Fibroblast of the aortic adventitia (primary cell): ENCODE data around the gene NNT. TPM values are rescaled to one million over a fixed set of nuclear protein-coding genes. Genes with fewer than 3 reads are reported as not detected.
"Not testable (repeated sequence)": the region's sequence is repeated elsewhere in the genome, so short reads cannot be mapped to it uniquely, and the experiment has no call there.

Source experiments
- DNase-seq: peaks from one replicate; pipeline ENCODE4 v3.0.0-alpha.2; 2010; ENCODE audit warnings: low read depth
- H3K4me3 ChIP-seq: 2 replicates; pipeline ENCODE4 v1.5.1; 2011; ENCODE audit warnings: low read depth, mild to moderate bottlenecking, control low read depth, low read length, moderate library complexity
- total RNA-seq: library from RNA; depleted of rRNA; stranded (reverse); fragments of >200 nt; gene quantifications from 2 replicates; pipeline ENCODE4 v1.2.3, GENCODE V29; 2012; ENCODE audit warnings: low replicate concordance
- TF ChIP-seq, protein P1 (sequence below): IDR thresholded peaks from 2 replicates; pipeline ENCODE4 v1.5.1; 2011; ENCODE audit warnings: mild to moderate bottlenecking, low read length, control low read depth, inconsistent platforms; ENCODE audit not compliant: insufficient read depth

The NNT gene
- total RNA-seq: 54.2 and 80.3 TPM in 2 replicates

DNA sequence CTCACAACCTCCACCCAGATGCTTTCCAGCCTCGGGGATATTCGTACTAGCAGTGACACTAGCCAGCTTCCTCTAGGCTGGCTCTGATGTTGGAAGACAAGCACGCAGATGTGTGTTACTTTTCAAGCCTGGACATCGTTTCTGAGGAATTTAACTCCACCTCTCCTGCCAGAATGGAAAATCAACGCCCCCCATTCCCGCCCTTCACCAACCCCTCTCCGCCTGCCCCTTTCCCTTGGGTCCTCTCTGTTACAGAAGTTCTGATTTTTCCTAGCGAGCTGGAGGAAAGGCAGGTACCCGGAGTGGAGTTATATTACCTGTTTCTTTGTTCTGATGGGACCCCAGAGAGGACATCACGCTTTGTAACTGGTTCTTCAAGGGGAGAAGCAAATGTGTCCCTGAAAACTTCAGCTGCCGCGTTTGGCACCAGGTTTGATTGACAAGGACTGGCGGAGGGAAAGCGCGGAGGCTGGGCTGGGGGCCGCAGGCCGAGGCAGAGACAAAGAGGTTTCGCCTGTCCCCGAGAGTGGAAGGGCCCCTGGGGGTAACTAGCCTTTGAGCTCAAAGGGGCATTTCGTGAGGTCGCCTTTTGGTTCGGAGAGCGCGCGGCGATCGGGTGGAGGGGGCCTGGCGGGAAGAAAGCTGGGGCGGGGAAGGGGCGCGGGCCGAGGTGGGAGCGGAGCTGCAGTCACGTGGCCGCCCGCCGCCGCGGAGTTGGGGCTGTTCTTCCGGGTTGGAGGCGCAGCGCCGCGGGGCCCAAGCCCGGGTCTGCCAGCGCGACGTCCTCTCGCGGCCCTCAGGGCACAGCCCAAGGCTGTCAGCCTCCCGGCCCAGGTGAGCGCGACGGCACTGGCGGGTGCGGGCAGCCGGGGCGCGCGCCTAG lies at the start of gene NNT:
Gene NNT (plus strand): TSS at position 720 of the 883 bp plus-strand sequence. CDS start 6,016 bp downstream, outside the sequence.
- DNase-seq: peak; percentile 69
- peak within 1 kb of the TSS; percentile 87 for H3K4me3 ChIP-seq
- TF ChIP-seq, protein P1, sequence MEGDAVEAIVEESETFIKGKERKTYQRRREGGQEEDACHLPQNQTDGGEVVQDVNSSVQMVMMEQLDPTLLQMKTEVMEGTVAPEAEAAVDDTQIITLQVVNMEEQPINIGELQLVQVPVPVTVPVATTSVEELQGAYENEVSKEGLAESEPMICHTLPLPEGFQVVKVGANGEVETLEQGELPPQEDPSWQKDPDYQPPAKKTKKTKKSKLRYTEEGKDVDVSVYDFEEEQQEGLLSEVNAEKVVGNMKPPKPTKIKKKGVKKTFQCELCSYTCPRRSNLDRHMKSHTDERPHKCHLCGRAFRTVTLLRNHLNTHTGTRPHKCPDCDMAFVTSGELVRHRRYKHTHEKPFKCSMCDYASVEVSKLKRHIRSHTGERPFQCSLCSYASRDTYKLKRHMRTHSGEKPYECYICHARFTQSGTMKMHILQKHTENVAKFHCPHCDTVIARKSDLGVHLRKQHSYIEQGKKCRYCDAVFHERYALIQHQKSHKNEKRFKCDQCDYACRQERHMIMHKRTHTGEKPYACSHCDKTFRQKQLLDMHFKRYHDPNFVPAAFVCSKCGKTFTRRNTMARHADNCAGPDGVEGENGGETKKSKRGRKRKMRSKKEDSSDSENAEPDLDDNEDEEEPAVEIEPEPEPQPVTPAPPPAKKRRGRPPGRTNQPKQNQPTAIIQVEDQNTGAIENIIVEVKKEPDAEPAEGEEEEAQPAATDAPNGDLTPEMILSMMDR: no peak

DNA sequence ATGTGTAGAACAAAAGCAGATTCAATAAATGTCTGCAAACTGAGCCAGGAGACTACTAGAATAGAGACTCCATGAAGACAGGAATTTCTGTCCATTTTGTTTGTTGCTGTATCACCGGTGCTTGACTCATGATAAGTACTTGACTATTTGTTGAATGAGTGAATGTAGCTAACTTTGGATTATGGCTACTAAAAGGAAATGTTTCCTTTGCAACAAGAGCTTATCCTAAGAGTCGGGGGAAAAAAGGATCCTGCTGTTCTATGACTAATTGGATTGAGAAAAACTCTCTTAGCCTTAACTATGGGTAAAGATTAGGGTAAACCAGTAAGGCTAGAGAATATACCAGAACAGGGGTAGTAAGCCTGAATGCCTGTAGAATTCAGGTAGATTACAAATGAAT lies 49.6 kb upstream of the NNT start:
- H3K4me3 ChIP-seq: no peak overlapping the region
- peak; percentile 9 for DNase-seq
- TF ChIP-seq, protein P1: no peak

DNA sequence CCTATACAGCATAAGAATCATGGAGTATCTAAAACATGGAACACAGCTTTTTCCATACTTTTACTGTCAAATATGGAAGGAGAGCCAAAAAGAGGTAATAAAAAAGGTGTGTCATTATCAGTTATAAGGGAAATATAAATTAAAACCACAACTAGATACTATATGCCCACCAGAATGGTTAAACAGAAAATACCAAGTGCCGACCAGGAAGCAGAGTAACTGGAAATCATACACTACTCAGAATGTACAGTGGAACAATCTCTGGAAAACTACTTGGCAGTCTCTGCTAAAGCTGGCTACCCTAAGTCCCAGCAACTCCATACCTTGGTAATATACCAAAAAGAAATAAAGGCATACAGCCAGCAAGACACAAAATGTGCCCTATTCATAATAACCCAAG lies 48.5 kb upstream of the NNT start:
- DNase-seq: no peak
- TF ChIP-seq, protein P1: no peak
- H3K4me3 ChIP-seq: peak overlapping the region; percentile 5

DNA sequence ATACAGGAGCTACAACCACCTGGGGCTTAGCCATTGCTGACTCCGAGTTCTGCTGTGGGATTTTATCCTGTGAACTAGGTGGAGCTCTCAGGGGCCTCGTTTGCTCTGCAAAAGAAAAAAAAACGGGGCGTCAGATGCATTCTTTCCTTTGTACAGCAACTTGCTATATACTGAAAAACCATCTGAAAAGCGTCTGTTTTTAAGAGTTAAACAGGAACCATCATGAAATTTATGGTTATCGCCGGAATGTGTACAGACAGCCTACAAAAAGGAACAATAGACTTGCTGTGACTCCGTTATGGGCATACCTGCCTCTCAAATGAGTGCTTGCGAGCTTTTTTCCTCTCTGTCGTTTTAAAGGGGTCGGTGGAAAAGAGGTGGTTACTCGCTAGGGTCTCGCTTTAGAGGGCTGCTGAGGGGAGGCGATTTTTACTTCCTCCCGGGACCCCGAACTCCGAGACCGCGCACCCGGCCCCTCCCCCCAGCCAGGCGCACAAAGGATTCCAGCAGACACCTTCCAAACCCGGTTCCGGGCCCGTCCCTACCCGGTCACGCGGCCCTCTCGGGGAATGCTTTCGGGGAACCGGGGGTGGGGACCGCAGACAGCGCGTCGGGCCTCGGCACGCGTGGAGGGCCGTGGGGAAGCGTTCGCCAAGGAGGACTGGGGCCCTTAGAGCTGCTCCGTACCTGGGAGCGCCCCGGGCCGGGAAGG lies 46.9 kb upstream of the NNT start:
- peak; percentile 37 for DNase-seq
- TF ChIP-seq, protein P1: no peak

DNA sequence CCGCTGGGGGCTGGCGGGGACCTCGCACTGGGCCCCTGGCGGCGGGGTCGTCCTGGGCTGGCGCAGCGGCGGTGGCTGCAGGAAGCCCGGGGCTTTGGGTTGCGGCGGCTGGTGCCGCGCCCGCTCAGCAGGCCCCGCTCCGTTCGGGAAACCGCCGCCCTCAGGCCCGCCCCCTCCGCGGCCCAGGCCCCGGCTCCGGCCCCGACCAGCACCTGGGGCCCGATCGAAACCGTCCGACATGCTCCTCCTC lies 46.4 kb upstream of the NNT start:
- DNase-seq: not testable (repeated sequence)

More for the DNA sequence above, 46.9 kb upstream of the NNT start:
- H3K4me3 ChIP-seq: peak overlapping the region; percentile 86

DNA sequence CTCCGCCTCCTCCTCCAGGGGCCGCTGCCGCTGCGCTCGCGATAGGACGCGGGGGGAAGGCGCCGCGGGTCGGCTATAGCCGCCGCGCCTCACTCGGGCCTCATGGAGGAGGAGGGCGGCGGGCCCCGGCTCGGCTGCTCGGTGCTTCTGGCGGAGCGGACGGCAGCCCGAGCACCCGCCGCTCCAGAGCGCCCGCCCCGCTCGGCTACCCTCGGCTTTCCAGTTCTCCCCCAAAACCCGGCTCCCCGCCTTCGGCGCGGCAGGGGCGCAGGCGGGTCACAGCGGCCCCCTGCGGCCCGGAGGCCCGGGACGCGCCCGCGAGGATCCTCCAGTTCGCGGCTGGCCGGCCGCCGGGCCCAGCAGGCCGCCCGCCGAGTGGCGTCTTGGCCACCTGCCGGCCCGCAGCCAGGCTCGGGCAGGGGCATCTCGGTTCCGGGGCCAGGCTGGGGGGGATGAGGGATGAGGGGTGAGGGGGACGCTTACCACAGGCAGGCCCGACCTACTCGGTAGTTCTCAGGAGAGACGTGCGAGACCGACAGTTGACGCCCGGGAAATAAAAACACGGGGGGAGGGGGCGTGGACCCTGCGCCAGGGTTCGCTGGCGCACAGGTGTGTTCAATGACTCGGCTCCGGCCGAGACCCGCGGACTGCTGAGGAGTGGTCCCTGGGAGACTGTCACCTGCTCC lies 46.0 kb upstream of the NNT start, which contains the start of gene PAIP1:
Gene PAIP1 (minus strand): TSS at position 221 of the 686 bp plus-strand sequence. CDS start 231 bp downstream, outside the sequence.
- peak; percentile 82 for DNase-seq
- H3K4me3 ChIP-seq: peak within 1 kb of the TSS; percentile 86
- TF ChIP-seq, protein P1: peak; percentile 34

More for the DNA sequence above, 46.4 kb upstream of the NNT start:
- H3K4me3 ChIP-seq: peak overlapping the region; percentile 86
